SU-DHL-6 (cell line): Measurements from ENCODE around the gene BPIFB2.

Experiments
- H2AFZ ChIP-seq: fragments of 200-600 bp; sonication (generic); 2 replicates; pipeline ENCODE4 v1.6.1; 2014; ENCODE audit warnings: low read depth, mild to moderate bottlenecking, moderate library complexity, mixed read lengths, antibody characterized with exemption, low read length; ENCODE audit not compliant: severe bottlenecking
- H3F3A ChIP-seq: fragments of 200-600 bp; shearing (Covaris generic); 2 replicates; pipeline ENCODE4 v1.6.0; 2016; ENCODE audit warnings: antibody characterized with exemption, mild to moderate bottlenecking; ENCODE audit not compliant: insufficient read depth
- H3K27ac ChIP-seq: fragments of 200-600 bp; sonication (generic); 2 replicates; pipeline ENCODE4 v1.5.1; 2016; ENCODE audit warnings: low read depth, mild to moderate bottlenecking, low read length, moderate library complexity, mixed read lengths
- H3K27me3 ChIP-seq: fragments of 200-600 bp; sonication (generic), shearing (Covaris generic); 2 replicates; pipeline ENCODE4 v1.6.0; 2014; ENCODE audit warnings: mild to moderate bottlenecking, low read length
- H3K36me3 ChIP-seq: fragments of 200-600 bp; sonication (generic); 2 replicates; pipeline ENCODE4 v1.6.1; 2014; ENCODE audit warnings: mild to moderate bottlenecking, low read length, mixed read lengths
- H3K4me2 ChIP-seq: fragments of 300-600, 200-600 bp; shearing (Covaris generic), sonication (generic); 2 replicates; pipeline ENCODE4 v1.6.0; 2014; ENCODE audit warnings: low read length, low read depth, mild to moderate bottlenecking; ENCODE audit not compliant: poor library complexity, severe bottlenecking
- H3K4me3 ChIP-seq: fragments of 200-600 bp; sonication (generic); 2 replicates; pipeline ENCODE4 v1.5.1; 2014; ENCODE audit warnings: antibody characterized with exemption, low read length, mild to moderate bottlenecking, mixed read lengths; ENCODE audit not compliant: insufficient read depth, poor library complexity, severe bottlenecking
- H3K79me2 ChIP-seq: fragments of 200-600 bp; sonication (generic); 2 replicates; pipeline ENCODE4 v1.6.1; 2014; ENCODE audit warnings: mild to moderate bottlenecking, low read length, moderate library complexity; ENCODE audit not compliant: insufficient read depth
- H3K9ac ChIP-seq: fragments of 200-600 bp; sonication (generic); 2 replicates; pipeline ENCODE4 v1.7.0; 2014; ENCODE audit warnings: mild to moderate bottlenecking, low read length
- H3K9me2 ChIP-seq: fragments of 200-600 bp; sonication (generic); replicated peaks from 2 replicates; pipeline ENCODE4 v1.6.1; 2014; ENCODE audit warnings: low read length; ENCODE audit not compliant: insufficient read depth
- H3K9me3 ChIP-seq: fragments of 200-600 bp; sonication (generic); 2 replicates; pipeline ENCODE4 v1.6.1; 2014; ENCODE audit warnings: low read length, mixed read lengths; ENCODE audit not compliant: insufficient read depth
- H4K20me1 ChIP-seq: fragments of 200-600 bp; sonication (generic); 2 replicates; pipeline ENCODE4 v1.6.1; 2014; ENCODE audit warnings: low read depth, mild to moderate bottlenecking, antibody characterized with exemption, low read length, moderate library complexity, mixed read lengths
- EZH2phosphoT487 ChIP-seq: fragments of 200-600 bp; sonication (generic), shearing (Covaris generic); conservative IDR thresholded peaks from 2 replicates; pipeline ENCODE4 v1.6.1; 2018; ENCODE audit warnings: mild to moderate bottlenecking, antibody characterized with exemption, low read length, moderate library complexity, mixed read lengths
- TF ChIP-seq, protein P1 (sequence below): fragments of 200-600 bp; sonication (generic); IDR thresholded peaks from one replicate; pipeline ENCODE4 v1.5.1; 2017; ENCODE audit warnings: antibody characterized with exemption, mild to moderate bottlenecking, low read length, moderate library complexity; ENCODE audit not compliant: insufficient read depth, poor library complexity, severe bottlenecking

BPIFB2 gene

GRCh38 chr20:32980990-32981389 is 26.5 kb upstream of the BPIFB2 start:
- no peak overlapping the region for H3K9ac ChIP-seq
- no peak for TF ChIP-seq EZH2phosphoT487
- TF ChIP-seq, protein P1, sequence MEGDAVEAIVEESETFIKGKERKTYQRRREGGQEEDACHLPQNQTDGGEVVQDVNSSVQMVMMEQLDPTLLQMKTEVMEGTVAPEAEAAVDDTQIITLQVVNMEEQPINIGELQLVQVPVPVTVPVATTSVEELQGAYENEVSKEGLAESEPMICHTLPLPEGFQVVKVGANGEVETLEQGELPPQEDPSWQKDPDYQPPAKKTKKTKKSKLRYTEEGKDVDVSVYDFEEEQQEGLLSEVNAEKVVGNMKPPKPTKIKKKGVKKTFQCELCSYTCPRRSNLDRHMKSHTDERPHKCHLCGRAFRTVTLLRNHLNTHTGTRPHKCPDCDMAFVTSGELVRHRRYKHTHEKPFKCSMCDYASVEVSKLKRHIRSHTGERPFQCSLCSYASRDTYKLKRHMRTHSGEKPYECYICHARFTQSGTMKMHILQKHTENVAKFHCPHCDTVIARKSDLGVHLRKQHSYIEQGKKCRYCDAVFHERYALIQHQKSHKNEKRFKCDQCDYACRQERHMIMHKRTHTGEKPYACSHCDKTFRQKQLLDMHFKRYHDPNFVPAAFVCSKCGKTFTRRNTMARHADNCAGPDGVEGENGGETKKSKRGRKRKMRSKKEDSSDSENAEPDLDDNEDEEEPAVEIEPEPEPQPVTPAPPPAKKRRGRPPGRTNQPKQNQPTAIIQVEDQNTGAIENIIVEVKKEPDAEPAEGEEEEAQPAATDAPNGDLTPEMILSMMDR: no peak
- no peaks in the 10 kb centered on the region for H3F3A ChIP-seq
- no peaks in the 10 kb centered on the region for H3K79me2 ChIP-seq
- no peak overlapping the region for H3K4me2 ChIP-seq
- no peak overlapping the region for H3K27ac ChIP-seq
- H3K4me3 ChIP-seq: no peak overlapping the region
- no peak overlapping the region for H2AFZ ChIP-seq
- no peaks in the 10 kb centered on the region for H3K27me3 ChIP-seq
- H3K9me2 ChIP-seq: no peaks in the 10 kb centered on the region
- H3K9me3 ChIP-seq: no peaks in the 10 kb centered on the region
- no peaks in the 10 kb centered on the region for H3K36me3 ChIP-seq
- H4K20me1 ChIP-seq: no peaks in the 10 kb centered on the region

GRCh38 chr20:32982617-32983458 is 24.7 kb upstream of the BPIFB2 start:
- Histone ChIP-seq H3K4me2 (no peak overlapping the region), H3K9me3 (no peaks in the 10 kb centered on the region), H3K4me3 (no peak overlapping the region), H3K27me3 (no peaks in the 10 kb centered on the region), H2AFZ (no peak overlapping the region), H4K20me1 (no peaks in the 10 kb centered on the region), H3F3A (no peaks in the 10 kb centered on the region), H3K9ac (no peak overlapping the region), H3K79me2 (no peaks in the 10 kb centered on the region), H3K27ac (no peak overlapping the region), H3K9me2 (no peaks in the 10 kb centered on the region), H3K36me3 (no peaks in the 10 kb centered on the region)
- TF ChIP-seq, protein P1: no peak
- no peak for TF ChIP-seq EZH2phosphoT487

- Histone ChIP-seq H2AFZ (no peak overlapping the region), H3K27me3 (no peaks in the 10 kb centered on the region), H3K27ac (no peak overlapping the region), H3K79me2 (no peaks in the 10 kb centered on the region), H3K9me3 (no peaks in the 10 kb centered on the region), H3K36me3 (no peaks in the 10 kb centered on the region), H4K20me1 (no peaks in the 10 kb centered on the region), H3K4me2 (no peak overlapping the region), H3K9ac (no peak overlapping the region), H3K9me2 (no peaks in the 10 kb centered on the region), H3F3A (no peaks in the 10 kb centered on the region), H3K4me3 (no peak overlapping the region)
- no peak for TF ChIP-seq EZH2phosphoT487
Observed at GRCh38 chr20:32983459-32984112, 23.9 kb upstream of the BPIFB2 start.

GRCh38 chr20:32984196-32984595 is 23.3 kb upstream of the BPIFB2 start:
- Histone ChIP-seq H4K20me1 (no peaks in the 10 kb centered on the region), H3K27me3 (no peaks in the 10 kb centered on the region), H3K36me3 (no peaks in the 10 kb centered on the region), H3K4me3 (no peak overlapping the region), H3K9me2 (no peaks in the 10 kb centered on the region), H3K4me2 (no peak overlapping the region), H3K79me2 (no peaks in the 10 kb centered on the region), H2AFZ (no peak overlapping the region), H3F3A (no peaks in the 10 kb centered on the region), H3K27ac (no peak overlapping the region), H3K9ac (no peak overlapping the region), H3K9me3 (no peaks in the 10 kb centered on the region)
- TF ChIP-seq, protein P1: no peak
- TF ChIP-seq EZH2phosphoT487: no peak
